ENCODE data around the gene KLF2.

DNA sequence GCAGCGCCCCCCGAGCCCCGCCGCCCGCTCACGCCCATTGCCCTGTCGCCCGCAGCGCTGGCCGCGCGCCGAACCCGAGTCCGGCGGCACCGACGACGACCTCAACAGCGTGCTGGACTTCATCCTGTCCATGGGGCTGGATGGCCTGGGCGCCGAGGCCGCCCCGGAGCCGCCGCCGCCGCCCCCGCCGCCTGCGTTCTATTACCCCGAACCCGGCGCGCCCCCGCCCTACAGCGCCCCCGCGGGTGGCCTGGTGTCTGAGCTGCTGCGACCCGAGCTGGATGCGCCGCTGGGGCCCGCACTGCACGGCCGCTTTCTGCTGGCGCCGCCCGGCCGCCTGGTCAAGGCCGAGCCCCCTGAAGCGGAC, 518 bp downstream of the KLF2 start:
- TF ChIP-seq, protein P1, sequence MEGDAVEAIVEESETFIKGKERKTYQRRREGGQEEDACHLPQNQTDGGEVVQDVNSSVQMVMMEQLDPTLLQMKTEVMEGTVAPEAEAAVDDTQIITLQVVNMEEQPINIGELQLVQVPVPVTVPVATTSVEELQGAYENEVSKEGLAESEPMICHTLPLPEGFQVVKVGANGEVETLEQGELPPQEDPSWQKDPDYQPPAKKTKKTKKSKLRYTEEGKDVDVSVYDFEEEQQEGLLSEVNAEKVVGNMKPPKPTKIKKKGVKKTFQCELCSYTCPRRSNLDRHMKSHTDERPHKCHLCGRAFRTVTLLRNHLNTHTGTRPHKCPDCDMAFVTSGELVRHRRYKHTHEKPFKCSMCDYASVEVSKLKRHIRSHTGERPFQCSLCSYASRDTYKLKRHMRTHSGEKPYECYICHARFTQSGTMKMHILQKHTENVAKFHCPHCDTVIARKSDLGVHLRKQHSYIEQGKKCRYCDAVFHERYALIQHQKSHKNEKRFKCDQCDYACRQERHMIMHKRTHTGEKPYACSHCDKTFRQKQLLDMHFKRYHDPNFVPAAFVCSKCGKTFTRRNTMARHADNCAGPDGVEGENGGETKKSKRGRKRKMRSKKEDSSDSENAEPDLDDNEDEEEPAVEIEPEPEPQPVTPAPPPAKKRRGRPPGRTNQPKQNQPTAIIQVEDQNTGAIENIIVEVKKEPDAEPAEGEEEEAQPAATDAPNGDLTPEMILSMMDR (IDR thresholded peaks at IDR 0.05) = peak in 3 of 5 experiments; percentile 4 to 19 (median 10)
- no peak for TF ChIP-seq EP300 (IDR thresholded peaks at IDR 0.05)
